Measurements from ENCODE around the gene TMA7.

Gene TMA7

GRCh38 chr3:48423883-48424695, 16.0 kb upstream of the TMA7 start:
- DNase-seq, result no peak

GRCh38 chr3:48425281-48425812, 14.7 kb upstream of the TMA7 start:
- DNase-seq, result no peak

GRCh38 chr3:48426401-48426909, 13.6 kb upstream of the TMA7 start:
- DNase-seq, result no peak

GRCh38 chr3:48426944-48427629, 13.0 kb upstream of the TMA7 start:
- no peak for DNase-seq

- DNase-seq, result no peak
Measured at GRCh38 chr3:48427630-48427962, 12.5 kb upstream of the TMA7 start.

GRCh38 chr3:48428088-48428571, 11.9 kb upstream of the TMA7 start:
- no peak for DNase-seq

GRCh38 chr3:48428572-48429316, 11.3 kb upstream of the TMA7 start:
- no peak for DNase-seq

- peak; percentile 36 to 39 for DNase-seq
Measured at GRCh38 chr3:48429317-48429959, 10.6 kb upstream of the TMA7 start.

- no peak for DNase-seq
Measured at GRCh38 chr3:48429960-48430707, 9.9 kb upstream of the TMA7 start, which contains the start of gene PLXNB1. TSS of gene PLXNB1 (minus strand) at chr3:48430086. CDS start at chr3:48424611, 5,475 bp downstream.

- DNase-seq, result no peak
Measured at GRCh38 chr3:48430708-48431101, 9.4 kb upstream of the TMA7 start.

GRCh38 chr3:48431224-48432029, 8.6 kb upstream of the TMA7 start:
- DNase-seq, result no peak

- DNase-seq, result no peak
Measured at GRCh38 chr3:48432411-48433371, 7.4 kb upstream of the TMA7 start.

GRCh38 chr3:48433472-48434118, 6.5 kb upstream of the TMA7 start:
- DNase-seq, result no peak

GRCh38 chr3:48434591-48435222, 5.3 kb upstream of the TMA7 start:
- DNase-seq, result no peak

GRCh38 chr3:48435223-48435595, 4.8 kb upstream of the TMA7 start:
- DNase-seq, result no peak

GRCh38 chr3:48435774-48436476, 4.1 kb upstream of the TMA7 start:
- peak; percentile 83 for DNase-seq

- no peak for DNase-seq
Measured at GRCh38 chr3:48436477-48436787, 3.6 kb upstream of the TMA7 start.

GRCh38 chr3:48436855-48437254, 3.2 kb upstream of the TMA7 start:
- DNase-seq, result no peak
